Measurements from ENCODE around the gene FBXW11. TPM values are rescaled to one million over a fixed set of nuclear protein-coding genes. Genes with fewer than 3 reads are reported as not detected.

FBXW11 gene
- total RNA-seq, 1 donor from 2014 or later: 54.8 TPM

DNA sequence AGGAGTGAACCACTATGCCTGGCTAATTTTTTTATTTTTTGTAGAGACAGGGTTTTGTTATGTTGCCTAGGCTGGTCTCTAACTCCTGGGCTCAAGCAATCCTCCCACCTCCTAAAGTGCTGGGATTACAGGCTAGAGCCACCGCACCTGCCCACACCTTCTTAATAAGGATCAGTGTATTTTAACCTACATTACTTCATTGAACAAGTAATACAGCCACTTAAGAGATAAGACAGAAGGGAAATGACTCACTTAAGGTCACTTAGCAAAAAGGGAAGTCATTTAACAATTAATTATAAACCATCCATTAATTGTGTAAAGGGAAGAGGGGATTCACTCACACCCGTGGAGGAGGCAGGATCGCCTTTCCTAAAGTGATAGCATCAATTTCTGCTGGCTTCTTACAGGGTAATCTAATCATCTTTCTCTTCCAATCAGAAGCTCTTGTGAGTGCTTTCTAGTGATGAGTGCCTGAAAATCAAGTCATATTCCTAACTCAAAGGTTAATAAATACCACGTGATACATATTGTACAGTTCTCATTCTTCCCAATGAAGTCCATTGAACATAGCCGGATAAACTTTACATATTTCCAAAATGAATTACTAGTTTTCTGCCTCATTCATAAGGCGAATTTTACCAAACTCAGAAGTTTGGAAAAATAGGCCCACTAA lies 3.5 kb downstream of the FBXW11 start:
- Mint-ChIP-seq H3K4me1 (ENCODE audit: low read depth) (peaks cover 62% of the 10 kb centered on the region), H3K9me3 (ENCODE audit: low read depth) (no peaks in the 10 kb centered on the region), H3K27ac (ENCODE audit: unreplicated experiment) (peak overlapping the region; percentile 85), H3K27me3 (ENCODE audit: low read depth) (no peaks in the 10 kb centered on the region), H3K4me3 (ENCODE audit: unreplicated experiment) (peak overlapping the region; percentile 59), H3K36me3 (ENCODE audit: low read depth) (no peaks in the 10 kb centered on the region)
- DNase-seq (ENCODE audit: low spot score): no peak
- TF ChIP-seq, protein P1, sequence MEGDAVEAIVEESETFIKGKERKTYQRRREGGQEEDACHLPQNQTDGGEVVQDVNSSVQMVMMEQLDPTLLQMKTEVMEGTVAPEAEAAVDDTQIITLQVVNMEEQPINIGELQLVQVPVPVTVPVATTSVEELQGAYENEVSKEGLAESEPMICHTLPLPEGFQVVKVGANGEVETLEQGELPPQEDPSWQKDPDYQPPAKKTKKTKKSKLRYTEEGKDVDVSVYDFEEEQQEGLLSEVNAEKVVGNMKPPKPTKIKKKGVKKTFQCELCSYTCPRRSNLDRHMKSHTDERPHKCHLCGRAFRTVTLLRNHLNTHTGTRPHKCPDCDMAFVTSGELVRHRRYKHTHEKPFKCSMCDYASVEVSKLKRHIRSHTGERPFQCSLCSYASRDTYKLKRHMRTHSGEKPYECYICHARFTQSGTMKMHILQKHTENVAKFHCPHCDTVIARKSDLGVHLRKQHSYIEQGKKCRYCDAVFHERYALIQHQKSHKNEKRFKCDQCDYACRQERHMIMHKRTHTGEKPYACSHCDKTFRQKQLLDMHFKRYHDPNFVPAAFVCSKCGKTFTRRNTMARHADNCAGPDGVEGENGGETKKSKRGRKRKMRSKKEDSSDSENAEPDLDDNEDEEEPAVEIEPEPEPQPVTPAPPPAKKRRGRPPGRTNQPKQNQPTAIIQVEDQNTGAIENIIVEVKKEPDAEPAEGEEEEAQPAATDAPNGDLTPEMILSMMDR (IDR thresholded peaks at IDR 0.05): no peak

GRCh38 chr5:172002310-172002709 lies 4.1 kb downstream of the FBXW11 start:
- H3K4me1 Mint-ChIP-seq (ENCODE audit: low read depth): peaks cover 61% of the 10 kb centered on the region
- peak overlapping the region; percentile 85 for H3K27ac Mint-ChIP-seq (ENCODE audit: unreplicated experiment)

DNA sequence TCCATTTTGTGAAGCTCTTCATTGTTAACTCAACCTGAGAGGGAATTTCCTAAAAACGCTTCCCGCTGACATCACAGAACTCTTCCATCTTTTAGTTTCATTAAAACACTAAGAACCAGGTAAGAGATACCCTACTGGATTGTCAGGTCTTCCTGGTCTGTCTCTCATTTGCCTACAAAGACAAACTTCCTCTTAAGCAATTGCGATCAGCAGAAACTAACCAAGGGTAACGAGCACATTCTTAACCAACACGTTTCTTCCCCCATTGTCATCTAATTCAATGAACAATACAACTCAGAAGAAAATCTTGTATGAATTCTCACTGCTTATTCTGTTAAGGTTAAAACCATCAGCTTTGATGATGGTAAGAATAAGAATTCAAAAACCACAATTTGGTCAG lies 6.6 kb downstream of the FBXW11 start:
- no peaks in the 10 kb centered on the region for H3K36me3 Mint-ChIP-seq (ENCODE audit: low read depth)
- TF ChIP-seq, protein P1 (IDR thresholded peaks at IDR 0.05): no peak
- H3K27me3 Mint-ChIP-seq (ENCODE audit: low read depth): no peaks in the 10 kb centered on the region
- no peaks in the 10 kb centered on the region for H3K9me3 Mint-ChIP-seq (ENCODE audit: low read depth)
- no peak for DNase-seq (ENCODE audit: low spot score)
- H3K4me1 Mint-ChIP-seq (ENCODE audit: low read depth): peaks cover 62% of the 10 kb centered on the region
- no peak overlapping the region for H3K4me3 Mint-ChIP-seq (ENCODE audit: unreplicated experiment)
- no peak overlapping the region for H3K27ac Mint-ChIP-seq (ENCODE audit: unreplicated experiment)

More at GRCh38 chr5:172002310-172002709, 4.1 kb downstream of the FBXW11 start:
- Mint-ChIP-seq H3K27me3 (ENCODE audit: low read depth) (no peaks in the 10 kb centered on the region), H3K36me3 (ENCODE audit: low read depth) (no peaks in the 10 kb centered on the region), H3K9me3 (ENCODE audit: low read depth) (no peaks in the 10 kb centered on the region), H3K4me3 (ENCODE audit: unreplicated experiment) (no peak overlapping the region)
- DNase-seq (ENCODE audit: low spot score): no peak
- TF ChIP-seq, protein P1 (IDR thresholded peaks at IDR 0.05): peak; percentile 71

- TF ChIP-seq, protein P1 (IDR thresholded peaks at IDR 0.05): no peak
- H3K27ac Mint-ChIP-seq (ENCODE audit: unreplicated experiment): no peak overlapping the region
- H3K4me3 Mint-ChIP-seq (ENCODE audit: unreplicated experiment): no peak overlapping the region
- no peak for DNase-seq (ENCODE audit: low spot score)
- H3K27me3 Mint-ChIP-seq (ENCODE audit: low read depth): no peaks in the 10 kb centered on the region
- H3K36me3 Mint-ChIP-seq (ENCODE audit: low read depth): no peaks in the 10 kb centered on the region
- H3K4me1 Mint-ChIP-seq (ENCODE audit: low read depth): peaks cover 58% of the 10 kb centered on the region
- no peaks in the 10 kb centered on the region for H3K9me3 Mint-ChIP-seq (ENCODE audit: low read depth)
Observed at GRCh38 chr5:171999100-171999499, 7.3 kb downstream of the FBXW11 start.

DNA sequence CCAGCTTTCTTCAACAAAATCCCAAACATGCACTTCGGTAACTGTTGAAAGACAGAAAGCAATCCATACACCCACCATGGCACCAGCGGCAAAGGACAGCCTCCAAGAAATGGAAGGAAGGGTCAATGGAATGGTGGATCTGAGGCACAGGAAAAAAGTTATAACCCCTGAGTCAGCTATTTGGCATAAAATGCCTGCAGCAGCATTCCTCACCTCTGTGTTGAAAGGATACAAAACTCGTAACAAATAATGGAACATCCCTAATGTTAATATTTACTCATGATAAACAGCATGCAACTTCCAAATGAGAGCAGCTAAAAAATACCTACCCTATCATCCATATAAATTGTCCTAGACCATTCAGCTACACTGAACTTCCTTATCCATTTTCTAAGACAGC lies 9.4 kb downstream of the FBXW11 start:
- no peaks in the 10 kb centered on the region for H3K9me3 Mint-ChIP-seq (ENCODE audit: low read depth)
- peaks cover 44% of the 10 kb centered on the region for H3K4me1 Mint-ChIP-seq (ENCODE audit: low read depth)
- no peak for DNase-seq (ENCODE audit: low spot score)
- no peak overlapping the region for H3K27ac Mint-ChIP-seq (ENCODE audit: unreplicated experiment)
- H3K4me3 Mint-ChIP-seq (ENCODE audit: unreplicated experiment): no peak overlapping the region
- no peaks in the 10 kb centered on the region for H3K36me3 Mint-ChIP-seq (ENCODE audit: low read depth)
- TF ChIP-seq, protein P1 (IDR thresholded peaks at IDR 0.05): no peak
- H3K27me3 Mint-ChIP-seq (ENCODE audit: low read depth): no peaks in the 10 kb centered on the region
